SK-N-MC (cell line): ENCODE results near the gene FCGR2B.
"Not testable (repeated sequence)": the region's sequence is repeated elsewhere in the genome, so short reads cannot be mapped to it uniquely, and the experiment has no call there.

Experiments used
- DNase-seq: peaks from one replicate; pipeline ENCODE4 v3.0.0-alpha.2; 2011; ENCODE audit warnings: low read depth, low spot score
- H3K27ac ChIP-seq: fragments of 200-600 bp; sonication (generic); 2 replicates; pipeline ENCODE4 v1.5.1; 2016; ENCODE audit warnings: mixed run types
- H3K36me3 ChIP-seq: fragments of 200-600 bp; sonication (generic); 2 replicates; pipeline ENCODE4 v1.6.1; 2017; ENCODE audit warnings: antibody characterized with exemption, low read length, mixed read lengths; ENCODE audit not compliant: insufficient read depth
- H3K4me3 ChIP-seq: fragments of 200-600 bp; sonication (generic); 2 replicates; pipeline ENCODE4 v1.5.1; 2016
- H3K9ac ChIP-seq: fragments of 200-600 bp; sonication (generic); 2 replicates; pipeline ENCODE4 v1.8.0; 2017; ENCODE audit warnings: mixed run types, mixed read lengths; ENCODE audit not compliant: insufficient read length
- H3K9me3 ChIP-seq: fragments of 200-600 bp; sonication (generic); 2 replicates; pipeline ENCODE4 v1.6.1; 2017; ENCODE audit warnings: low read depth, mild to moderate bottlenecking, antibody characterized with exemption, low read length, moderate library complexity, mixed read lengths
- EZH2 ChIP-seq: fragments of 200-600 bp; sonication (generic); IDR thresholded peaks from one replicate; pipeline ENCODE4 v1.6.1; 2017; ENCODE audit warnings: antibody characterized with exemption
- FOXP2 ChIP-seq: optimal IDR thresholded peaks from 2 replicates; pipeline ENCODE3; 2011; ENCODE audit warnings: mild to moderate bottlenecking, moderate library complexity; ENCODE audit not compliant: insufficient read depth; ENCODE audit errors: extremely low read length, control extremely low read depth
- POLR2AphosphoS5 ChIP-seq: IDR thresholded peaks from 2 replicates; pipeline ENCODE4 v1.6.1; 2012; ENCODE audit warnings: mild to moderate bottlenecking, low read depth, low read length, borderline replicate concordance

FCGR2B gene

DNA sequence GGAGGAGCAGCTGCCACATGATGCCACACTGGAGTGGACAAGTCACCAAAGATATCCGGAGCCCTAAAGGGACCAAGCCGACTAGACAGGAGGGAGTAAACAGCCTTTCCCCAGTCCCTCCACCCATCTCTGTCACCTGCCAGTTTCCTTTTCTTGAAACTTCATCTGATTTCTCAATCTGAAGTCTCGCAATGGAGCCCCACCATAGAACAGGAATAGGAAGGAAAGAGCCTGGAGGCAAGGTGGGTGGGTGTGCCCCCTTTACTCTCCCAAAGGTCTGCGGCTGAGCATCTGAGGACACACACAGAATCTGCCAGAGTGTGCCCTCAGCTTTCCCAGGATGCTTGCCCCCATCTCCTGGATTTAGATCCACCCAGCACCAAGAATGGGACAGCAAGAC lies 31.9 kb upstream of the FCGR2B start, which contains the start of gene FCGR3B:
Gene FCGR3B (minus strand): TSS at position 101 of the 400 bp plus-strand sequence. CDS start 82 bp downstream, at position 19.
- no peak within 1 kb of the TSS for H3K9ac ChIP-seq
- H3K9me3 ChIP-seq, result no peaks in the 10 kb centered on the region
- no peak within 1 kb of the TSS for H3K4me3 ChIP-seq
- H3K36me3 ChIP-seq, result no peaks in the 10 kb centered on the region
- H3K27ac ChIP-seq, result no peak within 1 kb of the TSS
- DNase-seq, result no peak
- TF ChIP-seq EZH2 (no peak), FOXP2 (no peak), POLR2AphosphoS5 (no peak)

GRCh38 chr1:161634993-161635392 lies 27.9 kb upstream of the FCGR2B start:
- H3K36me3 ChIP-seq, DNase-seq, H3K4me3 ChIP-seq, H3K27ac ChIP-seq, H3K9me3 ChIP-seq, H3K9ac ChIP-seq: not testable (repeated sequence)

- H3K9ac ChIP-seq, H3K27ac ChIP-seq, H3K9me3 ChIP-seq, DNase-seq, H3K4me3 ChIP-seq, H3K36me3 ChIP-seq: not testable (repeated sequence)
Observed at GRCh38 chr1:161636189-161636782, 26.7 kb upstream of the FCGR2B start.

- H3K4me3 ChIP-seq, H3K36me3 ChIP-seq, H3K9me3 ChIP-seq, DNase-seq, H3K27ac ChIP-seq, H3K9ac ChIP-seq: not testable (repeated sequence)
Observed at GRCh38 chr1:161636976-161637375, 26.0 kb upstream of the FCGR2B start.

- H3K9ac ChIP-seq, H3K4me3 ChIP-seq, H3K36me3 ChIP-seq, H3K27ac ChIP-seq, DNase-seq, H3K9me3 ChIP-seq: not testable (repeated sequence)
Observed at GRCh38 chr1:161638251-161638993, 24.5 kb upstream of the FCGR2B start.

DNA sequence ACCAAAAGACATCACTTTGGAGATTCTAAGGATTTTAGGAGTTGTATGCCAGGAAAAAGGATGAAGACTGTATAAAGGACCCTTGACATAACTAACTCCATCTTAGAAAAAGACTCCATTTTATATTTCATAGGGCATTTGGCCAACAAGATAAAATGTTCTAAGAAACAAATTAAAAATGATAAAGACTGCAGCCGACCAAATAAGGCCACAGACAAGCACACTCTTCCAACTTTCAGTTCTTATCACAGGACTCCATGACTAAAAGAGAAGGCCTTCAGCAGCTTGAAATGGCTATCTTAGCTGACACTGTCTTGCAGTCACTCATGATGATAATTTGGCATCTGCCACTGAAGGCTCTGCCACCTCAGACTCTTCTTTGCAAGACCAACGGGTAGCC lies 23.7 kb upstream of the FCGR2B start:
- not testable (repeated sequence) for DNase-seq, H3K27ac ChIP-seq, H3K4me3 ChIP-seq, H3K9me3 ChIP-seq, H3K36me3 ChIP-seq, H3K9ac ChIP-seq

GRCh38 chr1:161642697-161643096 lies 20.2 kb upstream of the FCGR2B start:
- H3K9me3 ChIP-seq, H3K36me3 ChIP-seq, H3K4me3 ChIP-seq, DNase-seq, H3K9ac ChIP-seq, H3K27ac ChIP-seq: not testable (repeated sequence)

DNA sequence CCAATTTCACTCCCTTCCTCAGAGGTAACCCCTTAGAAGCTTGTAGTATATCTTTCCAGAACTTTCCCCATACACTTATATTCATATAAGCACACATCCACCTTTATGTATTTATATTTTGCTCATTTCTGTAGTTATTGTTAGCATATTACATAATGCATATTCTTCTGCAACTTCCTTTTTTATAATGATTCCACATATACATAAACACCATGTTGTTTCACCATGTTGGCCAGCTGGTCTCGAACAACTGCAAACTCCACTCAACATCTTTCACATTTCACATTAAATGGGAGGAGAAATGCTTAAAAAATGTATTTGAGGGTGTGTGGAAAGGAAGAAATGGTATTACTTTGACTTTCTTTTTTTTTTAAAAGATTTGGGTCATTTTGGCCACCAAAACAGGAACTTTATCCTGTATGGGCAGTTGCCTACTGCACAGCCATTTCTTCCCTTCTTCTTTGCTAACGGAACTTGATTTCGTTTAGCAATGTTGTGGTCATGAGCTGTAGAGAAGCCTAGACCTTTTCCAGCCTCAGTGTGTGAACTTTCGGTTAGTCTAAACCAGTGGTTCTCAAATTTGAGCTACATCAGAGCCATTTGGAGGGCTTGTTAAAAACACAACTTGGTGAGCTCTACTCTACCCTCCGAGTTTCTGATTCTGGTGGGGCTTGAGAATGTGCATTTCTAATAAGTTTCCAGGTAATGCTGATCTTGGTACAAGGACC lies 19.3 kb upstream of the FCGR2B start:
- not testable (repeated sequence) for H3K9me3 ChIP-seq, H3K36me3 ChIP-seq, H3K27ac ChIP-seq, DNase-seq, H3K9ac ChIP-seq, H3K4me3 ChIP-seq

GRCh38 chr1:161644855-161645254 lies 18.1 kb upstream of the FCGR2B start:
- DNase-seq, H3K9me3 ChIP-seq, H3K9ac ChIP-seq, H3K4me3 ChIP-seq, H3K27ac ChIP-seq, H3K36me3 ChIP-seq: not testable (repeated sequence)

- not testable (repeated sequence) for H3K9ac ChIP-seq, H3K9me3 ChIP-seq, H3K4me3 ChIP-seq, DNase-seq, H3K27ac ChIP-seq, H3K36me3 ChIP-seq
Observed at GRCh38 chr1:161647507-161648360, 15.2 kb upstream of the FCGR2B start.

DNA sequence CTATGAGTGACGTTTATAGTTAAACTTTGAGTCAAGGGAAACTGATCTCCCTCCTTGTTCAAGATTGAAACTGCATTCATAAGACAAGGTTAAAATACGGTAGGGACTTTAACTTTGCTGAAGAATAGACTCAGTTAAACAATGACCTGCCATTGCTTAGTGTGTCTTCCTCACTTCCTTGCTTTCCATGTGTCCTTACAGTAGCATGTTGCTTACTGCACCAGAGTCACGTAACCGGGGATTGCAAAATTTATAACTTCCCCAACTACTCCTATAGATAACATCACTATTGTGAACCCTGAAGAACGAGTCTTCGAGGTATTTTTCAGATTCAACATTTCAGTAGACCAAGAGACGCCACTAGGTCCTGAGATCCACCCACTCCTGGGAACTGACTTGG lies 9.4 kb upstream of the FCGR2B start:
- not testable (repeated sequence) for H3K36me3 ChIP-seq, H3K9me3 ChIP-seq, H3K27ac ChIP-seq, DNase-seq, H3K9ac ChIP-seq, H3K4me3 ChIP-seq

DNA sequence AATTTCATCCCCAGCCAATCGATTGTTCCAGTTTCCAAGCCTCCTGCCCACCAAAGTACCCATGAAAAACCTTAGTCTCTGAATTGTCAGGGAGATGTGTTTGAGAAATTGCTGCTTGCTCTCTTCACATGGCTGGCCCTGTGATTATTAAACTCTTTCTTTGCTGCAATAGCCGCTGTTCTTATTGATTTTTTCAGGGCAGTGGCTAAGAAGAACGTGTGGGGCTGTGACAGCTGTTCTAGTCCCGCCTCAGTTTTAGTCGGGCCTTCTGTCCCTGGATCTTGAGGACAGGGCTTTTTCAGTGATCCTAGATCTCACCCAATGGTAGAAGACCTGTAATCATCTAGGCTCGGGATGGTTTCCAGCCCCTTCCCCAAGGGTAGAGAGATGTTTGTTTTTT lies 9.0 kb upstream of the FCGR2B start:
- H3K9ac ChIP-seq, H3K9me3 ChIP-seq, H3K36me3 ChIP-seq, DNase-seq, H3K27ac ChIP-seq, H3K4me3 ChIP-seq: not testable (repeated sequence)

- H3K36me3 ChIP-seq, H3K27ac ChIP-seq, H3K9ac ChIP-seq, H3K9me3 ChIP-seq, H3K4me3 ChIP-seq, DNase-seq: not testable (repeated sequence)
Observed at GRCh38 chr1:161658524-161658923, 4.4 kb upstream of the FCGR2B start.
